WTC11 (cell line): ENCODE measurements around the gene MAP1A. TPM values are rescaled to one million over a fixed set of nuclear protein-coding genes. Genes with fewer than 3 reads are reported as not detected.

Experiments used
- ATAC-seq: fragments of 200-7000 bp; cut with Tn5 transposase; 2 replicates; pipeline ENCODE4 v1.10.0; 2021; ENCODE audit warnings: mild to moderate bottlenecking, moderate library complexity
- CTCF ChIA-PET: fragments of 300-600 bp; sonication (Branson Sonifier 250); formaldehyde crosslinking; loops from one replicate; lab custom pipeline; 2021; ENCODE audit warnings: antibody characterized with exemption; lab: Charles Lee
- POLR2A ChIA-PET: fragments of 350-600 bp; sonication (Branson Sonifier 250); formaldehyde crosslinking; loops from one replicate; lab custom pipeline; 2021; ENCODE audit warnings: antibody characterized with exemption; lab: Charles Lee
- DNase-seq: peaks from one replicate; pipeline ENCODE4 v3.0.0; 2021; ENCODE audit warnings: low spot score
- H3K27ac Mint-ChIP-seq: 2 replicates; pipeline ENCODE4 v1.8.0; 2021; ENCODE audit warnings: mixed read lengths
- H3K27me3 Mint-ChIP-seq: 2 replicates; pipeline ENCODE4 v1.8.0; 2021; ENCODE audit warnings: low read depth, mild to moderate bottlenecking, moderate library complexity, mixed read lengths
- H3K36me3 Mint-ChIP-seq: 2 replicates; pipeline ENCODE4 v1.8.0; 2021; ENCODE audit warnings: mixed read lengths
- H3K4me1 Mint-ChIP-seq: 2 replicates; pipeline ENCODE4 v1.8.0; 2022; ENCODE audit warnings: mixed read lengths
- H3K4me3 Mint-ChIP-seq: 2 replicates; pipeline ENCODE4 v1.8.0; 2021; ENCODE audit warnings: mild to moderate bottlenecking, moderate library complexity, mixed read lengths
- H3K9me3 Mint-ChIP-seq: 2 replicates; pipeline ENCODE4 v1.8.0; 2021; ENCODE audit warnings: mixed read lengths
- ELF4 ChIP-seq: sonication (generic); formaldehyde crosslinking; IDR thresholded peaks from 2 replicates; pipeline ENCODE4 v1.8.1; 2022; ENCODE audit warnings: low read depth, mild to moderate bottlenecking, moderate library complexity, missing genetic modification reagents
- EMX1 ChIP-seq: fragments of 250-450 bp; sonication (Bioruptor Pico); IDR thresholded peaks from 2 replicates; pipeline ENCODE4 v1.8.0; 2021; ENCODE audit warnings: mild to moderate bottlenecking
- ESRRA ChIP-seq: sonication (generic); formaldehyde crosslinking; IDR thresholded peaks from 2 replicates; pipeline ENCODE4 v1.8.1; 2022; ENCODE audit warnings: mild to moderate bottlenecking, missing genetic modification reagents, borderline replicate concordance
- FOXK1 ChIP-seq: sonication (generic); formaldehyde crosslinking; IDR thresholded peaks from 2 replicates; pipeline ENCODE4 v1.8.0; 2022; ENCODE audit warnings: mild to moderate bottlenecking, moderate library complexity, missing genetic modification reagents
- GTF2I ChIP-seq: fragments of 250-450 bp; sonication (Bioruptor Pico); conservative IDR thresholded peaks from 2 replicates; pipeline ENCODE4 v1.4.0; 2021; ENCODE audit warnings: mild to moderate bottlenecking
- NR2C2 ChIP-seq: sonication (generic); formaldehyde crosslinking; IDR thresholded peaks from 2 replicates; pipeline ENCODE4 v1.8.0; 2022; ENCODE audit warnings: mild to moderate bottlenecking, missing genetic modification reagents
- NR3C1 ChIP-seq: sonication (generic); formaldehyde crosslinking; conservative IDR thresholded peaks from 2 replicates; pipeline ENCODE4 v1.8.1; 2023; ENCODE audit warnings: low read depth, mild to moderate bottlenecking, missing genetic modification reagents
- SMAD3 ChIP-seq: sonication (generic); formaldehyde crosslinking; IDR thresholded peaks from 2 replicates; pipeline ENCODE4 v1.8.0; 2022; ENCODE audit warnings: missing genetic modification reagents, mild to moderate bottlenecking, borderline replicate concordance
- SOX15 ChIP-seq: fragments of 250-450 bp; sonication (Bioruptor Pico); IDR thresholded peaks from 2 replicates; pipeline ENCODE4 v1.9.0; 2021; ENCODE audit warnings: mild to moderate bottlenecking
- SP1 ChIP-seq: sonication (generic); formaldehyde crosslinking; conservative IDR thresholded peaks from 2 replicates; pipeline ENCODE4 v1.8.1; 2022; ENCODE audit warnings: missing genetic modification reagents
- TEAD4 ChIP-seq: sonication (generic); formaldehyde crosslinking; IDR thresholded peaks from 2 replicates; pipeline ENCODE4 v1.8.0; 2022; ENCODE audit warnings: mild to moderate bottlenecking, missing genetic modification reagents
- ZBTB21 ChIP-seq: sonication (generic); formaldehyde crosslinking; IDR thresholded peaks from 2 replicates; pipeline ENCODE4 v1.8.1; 2023; ENCODE audit warnings: mild to moderate bottlenecking, missing genetic modification reagents, borderline replicate concordance
- ZNF219 ChIP-seq: sonication (generic); formaldehyde crosslinking; IDR thresholded peaks from 2 replicates; pipeline ENCODE4 v1.8.0; 2023; ENCODE audit warnings: missing genetic modification reagents, mild to moderate bottlenecking, borderline replicate concordance
- ZNF317 ChIP-seq: sonication (generic); formaldehyde crosslinking; IDR thresholded peaks from 2 replicates; pipeline ENCODE4 v1.8.1; 2023; ENCODE audit warnings: low read depth, mild to moderate bottlenecking, moderate library complexity, missing genetic modification reagents, borderline replicate concordance
- total RNA-seq: library from RNA; stranded (reverse); gene quantifications from 3 replicates; pipeline ENCODE4 v1.2.3, GENCODE V29; 2021
- TF ChIP-seq, protein P1 (sequence below): fragments of 250-450 bp; sonication (Bioruptor Pico); IDR thresholded peaks from 2 replicates; pipeline ENCODE4 v1.9.0; 2021; ENCODE audit warnings: moderate library complexity, mild to moderate bottlenecking, inconsistent platforms, borderline replicate concordance
- TF ChIP-seq, protein P2 (sequence below): sonication (generic); formaldehyde crosslinking; IDR thresholded peaks from 2 replicates; pipeline ENCODE4 v1.8.0; 2022; ENCODE audit warnings: mild to moderate bottlenecking, missing genetic modification reagents
- TF ChIP-seq, protein P3 (sequence below): sonication (generic); formaldehyde crosslinking; IDR thresholded peaks from 2 replicates; pipeline ENCODE4 v1.8.1; 2022; ENCODE audit warnings: mild to moderate bottlenecking, missing genetic modification reagents, moderate library complexity, borderline replicate concordance
- TF ChIP-seq, protein P4 (sequence below): sonication (generic); formaldehyde crosslinking; IDR thresholded peaks from 2 replicates; pipeline ENCODE4 v1.8.0; 2022; ENCODE audit warnings: missing genetic modification reagents
- TF ChIP-seq, protein P5 (sequence below): sonication (generic); formaldehyde crosslinking; IDR thresholded peaks from 2 replicates; pipeline ENCODE4 v1.8.0; 2022; ENCODE audit warnings: mild to moderate bottlenecking, missing genetic modification reagents
- TF ChIP-seq, protein P6 (sequence below): fragments of 250-450 bp; sonication (Bioruptor Pico); conservative IDR thresholded peaks from 2 replicates; pipeline ENCODE4 v1.9.0; 2021; ENCODE audit warnings: mild to moderate bottlenecking
- TF ChIP-seq, protein P7 (sequence below): sonication (generic); formaldehyde crosslinking; IDR thresholded peaks from 2 replicates; pipeline ENCODE4 v1.8.1; 2023; ENCODE audit warnings: mild to moderate bottlenecking, missing genetic modification reagents, moderate library complexity

Gene MAP1A
- total RNA-seq, 1 experiment from 2014 or later = 2.2 TPM

DNA sequence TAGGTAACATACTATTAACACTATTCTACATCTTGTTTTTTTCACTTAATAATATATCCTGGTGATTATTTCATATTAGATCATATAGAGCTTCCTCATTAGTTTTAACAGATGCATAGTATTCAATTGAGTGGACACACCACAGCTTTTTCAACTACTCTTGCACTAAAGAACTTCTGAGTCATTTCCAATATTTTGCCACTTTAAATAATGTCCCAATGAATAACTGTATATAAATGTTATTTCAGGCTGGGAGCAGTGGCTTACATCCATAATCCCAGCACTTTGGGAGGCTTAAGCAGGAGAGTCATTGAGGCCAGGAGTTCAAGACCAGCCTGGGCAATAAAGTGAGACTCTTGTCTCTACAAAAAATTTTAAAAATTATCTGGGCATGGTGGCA is 26.9 kb downstream of the MAP1A start:
- peaks cover 19% of the 10 kb centered on the region for H3K9me3 Mint-ChIP-seq
- ChIA-PET CTCF (no interaction called here), POLR2A (no interaction called here)
- H3K36me3 Mint-ChIP-seq = peaks cover 15% of the 10 kb centered on the region
- ATAC-seq (no peak), DNase-seq (no peak)
- TF ChIP-seq ZBTB21 (CRISPR knock-in tag) (no peak), TEAD4 (CRISPR knock-in tag) (no peak), ELF4 (CRISPR knock-in tag) (no peak), FOXK1 (CRISPR knock-in tag) (no peak), GTF2I (CRISPR knock-in tag) (no peak), ESRRA (no peak)
- TF ChIP-seq, protein P1, sequence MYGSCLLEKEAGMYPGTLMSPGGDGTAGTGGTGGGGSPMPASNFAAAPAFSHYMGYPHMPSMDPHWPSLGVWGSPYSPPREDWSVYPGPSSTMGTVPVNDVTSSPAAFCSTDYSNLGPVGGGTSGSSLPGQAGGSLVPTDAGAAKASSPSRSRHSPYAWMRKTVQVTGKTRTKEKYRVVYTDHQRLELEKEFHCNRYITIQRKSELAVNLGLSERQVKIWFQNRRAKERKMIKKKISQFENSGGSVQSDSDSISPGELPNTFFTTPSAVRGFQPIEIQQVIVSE (CRISPR knock-in tag) = no peak
- TF ChIP-seq, protein P2, sequence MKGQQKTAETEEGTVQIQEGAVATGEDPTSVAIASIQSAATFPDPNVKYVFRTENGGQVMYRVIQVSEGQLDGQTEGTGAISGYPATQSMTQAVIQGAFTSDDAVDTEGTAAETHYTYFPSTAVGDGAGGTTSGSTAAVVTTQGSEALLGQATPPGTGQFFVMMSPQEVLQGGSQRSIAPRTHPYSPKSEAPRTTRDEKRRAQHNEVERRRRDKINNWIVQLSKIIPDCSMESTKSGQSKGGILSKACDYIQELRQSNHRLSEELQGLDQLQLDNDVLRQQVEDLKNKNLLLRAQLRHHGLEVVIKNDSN (CRISPR knock-in tag) = no peak
- no peaks in the 10 kb centered on the region for H3K4me1 Mint-ChIP-seq
- H3K4me3 Mint-ChIP-seq = no peak overlapping the region
- no peak overlapping the region for H3K27ac Mint-ChIP-seq
- no peaks in the 10 kb centered on the region for H3K27me3 Mint-ChIP-seq

DNA sequence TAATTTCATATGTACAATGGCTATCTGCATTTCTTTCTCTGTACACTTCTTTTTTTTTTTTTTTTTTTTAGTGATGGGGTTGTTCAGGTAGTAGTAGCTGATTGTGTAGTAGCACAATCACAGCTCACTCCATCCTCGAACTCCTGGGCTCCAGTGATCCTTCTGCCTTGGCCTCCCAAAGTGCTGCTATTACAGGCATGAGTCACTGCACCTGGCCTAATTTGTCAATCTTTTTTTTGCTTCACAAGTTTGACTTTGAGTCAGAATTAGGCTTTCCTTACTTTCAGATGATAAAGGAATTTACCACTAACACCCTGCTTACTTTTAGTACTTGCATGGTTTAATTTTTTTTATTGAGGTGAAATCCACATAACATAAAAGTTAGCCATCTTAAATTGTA is 28.0 kb downstream of the MAP1A start:
- ChIA-PET POLR2A (no interaction called here), CTCF (interaction anchor here (0.6 kb wide), 1 partner anchor 15 kb away, joined by 5 read pairs; no protein-coding TSS in a partner anchor)
- peaks cover 19% of the 10 kb centered on the region for H3K9me3 Mint-ChIP-seq
- H3K4me3 Mint-ChIP-seq = no peak overlapping the region
- no peak for ATAC-seq
- H3K36me3 Mint-ChIP-seq = peaks cover 15% of the 10 kb centered on the region
- no peaks in the 10 kb centered on the region for H3K4me1 Mint-ChIP-seq
- DNase-seq = no peak
- no peaks in the 10 kb centered on the region for H3K27me3 Mint-ChIP-seq
- H3K27ac Mint-ChIP-seq = no peak overlapping the region
- TF ChIP-seq, protein P3, sequence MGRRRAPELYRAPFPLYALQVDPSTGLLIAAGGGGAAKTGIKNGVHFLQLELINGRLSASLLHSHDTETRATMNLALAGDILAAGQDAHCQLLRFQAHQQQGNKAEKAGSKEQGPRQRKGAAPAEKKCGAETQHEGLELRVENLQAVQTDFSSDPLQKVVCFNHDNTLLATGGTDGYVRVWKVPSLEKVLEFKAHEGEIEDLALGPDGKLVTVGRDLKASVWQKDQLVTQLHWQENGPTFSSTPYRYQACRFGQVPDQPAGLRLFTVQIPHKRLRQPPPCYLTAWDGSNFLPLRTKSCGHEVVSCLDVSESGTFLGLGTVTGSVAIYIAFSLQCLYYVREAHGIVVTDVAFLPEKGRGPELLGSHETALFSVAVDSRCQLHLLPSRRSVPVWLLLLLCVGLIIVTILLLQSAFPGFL (CRISPR knock-in tag) = no peak
- no peak for TF ChIP-seq EMX1 (CRISPR knock-in tag)

DNA sequence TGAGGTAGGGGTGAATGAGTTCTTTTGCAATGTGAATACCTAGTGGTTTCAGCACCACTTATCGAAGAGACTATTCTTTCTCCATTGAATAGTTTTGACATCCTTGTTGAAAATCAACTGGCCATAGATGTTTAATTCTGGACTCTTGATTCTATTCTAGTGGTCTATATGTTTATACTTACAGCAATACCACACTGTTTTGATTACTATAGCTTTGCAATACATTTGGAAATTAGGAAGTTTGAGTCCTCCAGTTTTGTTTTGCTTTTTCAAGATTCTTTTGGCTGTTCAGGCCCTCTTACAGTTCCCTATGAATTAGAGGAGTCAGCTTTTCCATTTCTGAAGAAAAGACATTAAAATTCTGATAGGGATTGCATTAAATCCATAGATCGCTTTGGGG is 30.1 kb downstream of the MAP1A start:
- ChIA-PET CTCF (no interaction called here), POLR2A (no interaction called here)
- no peaks in the 10 kb centered on the region for H3K27me3 Mint-ChIP-seq
- peaks cover 15% of the 10 kb centered on the region for H3K36me3 Mint-ChIP-seq
- H3K4me1 Mint-ChIP-seq = no peaks in the 10 kb centered on the region
- no peak overlapping the region for H3K4me3 Mint-ChIP-seq
- no peak for DNase-seq
- no peak for ATAC-seq
- peaks cover 19% of the 10 kb centered on the region for H3K9me3 Mint-ChIP-seq
- H3K27ac Mint-ChIP-seq = no peak overlapping the region
- TF ChIP-seq NR3C1 = no peak
- no peak for TF ChIP-seq NR2C2
- TF ChIP-seq ZNF219 (CRISPR knock-in tag) = no peak
- TF ChIP-seq, protein P4, sequence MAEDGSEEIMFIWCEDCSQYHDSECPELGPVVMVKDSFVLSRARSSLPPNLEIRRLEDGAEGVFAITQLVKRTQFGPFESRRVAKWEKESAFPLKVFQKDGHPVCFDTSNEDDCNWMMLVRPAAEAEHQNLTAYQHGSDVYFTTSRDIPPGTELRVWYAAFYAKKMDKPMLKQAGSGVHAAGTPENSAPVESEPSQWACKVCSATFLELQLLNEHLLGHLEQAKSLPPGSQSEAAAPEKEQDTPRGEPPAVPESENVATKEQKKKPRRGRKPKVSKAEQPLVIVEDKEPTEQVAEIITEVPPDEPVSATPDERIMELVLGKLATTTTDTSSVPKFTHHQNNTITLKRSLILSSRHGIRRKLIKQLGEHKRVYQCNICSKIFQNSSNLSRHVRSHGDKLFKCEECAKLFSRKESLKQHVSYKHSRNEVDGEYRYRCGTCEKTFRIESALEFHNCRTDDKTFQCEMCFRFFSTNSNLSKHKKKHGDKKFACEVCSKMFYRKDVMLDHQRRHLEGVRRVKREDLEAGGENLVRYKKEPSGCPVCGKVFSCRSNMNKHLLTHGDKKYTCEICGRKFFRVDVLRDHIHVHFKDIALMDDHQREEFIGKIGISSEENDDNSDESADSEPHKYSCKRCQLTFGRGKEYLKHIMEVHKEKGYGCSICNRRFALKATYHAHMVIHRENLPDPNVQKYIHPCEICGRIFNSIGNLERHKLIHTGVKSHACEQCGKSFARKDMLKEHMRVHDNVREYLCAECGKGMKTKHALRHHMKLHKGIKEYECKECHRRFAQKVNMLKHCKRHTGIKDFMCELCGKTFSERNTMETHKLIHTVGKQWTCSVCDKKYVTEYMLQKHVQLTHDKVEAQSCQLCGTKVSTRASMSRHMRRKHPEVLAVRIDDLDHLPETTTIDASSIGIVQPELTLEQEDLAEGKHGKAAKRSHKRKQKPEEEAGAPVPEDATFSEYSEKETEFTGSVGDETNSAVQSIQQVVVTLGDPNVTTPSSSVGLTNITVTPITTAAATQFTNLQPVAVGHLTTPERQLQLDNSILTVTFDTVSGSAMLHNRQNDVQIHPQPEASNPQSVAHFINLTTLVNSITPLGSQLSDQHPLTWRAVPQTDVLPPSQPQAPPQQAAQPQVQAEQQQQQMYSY = no peak
- TF ChIP-seq SOX15 (CRISPR knock-in tag) = no peak
- TF ChIP-seq, protein P5, sequence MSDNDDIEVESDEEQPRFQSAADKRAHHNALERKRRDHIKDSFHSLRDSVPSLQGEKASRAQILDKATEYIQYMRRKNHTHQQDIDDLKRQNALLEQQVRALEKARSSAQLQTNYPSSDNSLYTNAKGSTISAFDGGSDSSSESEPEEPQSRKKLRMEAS (CRISPR knock-in tag) = no peak
- no peak for TF ChIP-seq TEAD4 (CRISPR knock-in tag)
- TF ChIP-seq, protein P6, sequence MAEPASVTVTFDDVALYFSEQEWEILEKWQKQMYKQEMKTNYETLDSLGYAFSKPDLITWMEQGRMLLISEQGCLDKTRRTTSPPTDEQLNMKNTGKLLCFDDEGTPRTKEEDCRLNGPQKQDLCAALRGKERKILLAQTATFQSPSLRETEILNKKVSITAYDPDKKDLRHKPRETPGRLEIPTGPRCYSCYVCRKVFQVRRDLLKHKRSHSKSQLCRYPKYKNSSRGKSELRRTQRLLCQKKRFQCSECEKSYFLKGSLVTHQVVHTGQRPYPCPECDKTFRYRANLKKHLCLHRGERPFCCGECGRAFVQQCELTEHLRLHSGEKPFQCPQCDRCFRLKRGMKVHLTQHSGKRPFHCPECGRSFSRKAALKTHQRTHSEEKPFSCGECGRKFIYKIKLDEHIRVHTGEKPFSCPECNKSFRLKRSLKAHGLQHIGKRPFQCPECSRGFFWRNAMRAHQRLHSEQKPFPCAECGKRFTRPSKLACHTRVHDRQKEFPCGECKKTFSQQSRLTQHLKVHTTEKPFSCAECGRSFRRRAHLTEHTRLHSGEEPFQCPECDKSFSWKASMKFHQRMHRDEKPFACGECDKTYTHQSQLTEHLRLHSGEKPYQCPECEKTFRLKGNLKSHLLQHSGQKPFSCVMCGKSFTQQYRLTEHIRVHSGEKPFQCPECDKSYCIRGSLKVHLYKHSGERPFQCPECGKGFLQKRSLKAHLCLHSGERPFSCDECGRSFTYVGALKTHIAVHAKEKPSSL = no peak
- TF ChIP-seq SMAD3 (CRISPR knock-in tag) = no peak
- TF ChIP-seq, protein P7, sequence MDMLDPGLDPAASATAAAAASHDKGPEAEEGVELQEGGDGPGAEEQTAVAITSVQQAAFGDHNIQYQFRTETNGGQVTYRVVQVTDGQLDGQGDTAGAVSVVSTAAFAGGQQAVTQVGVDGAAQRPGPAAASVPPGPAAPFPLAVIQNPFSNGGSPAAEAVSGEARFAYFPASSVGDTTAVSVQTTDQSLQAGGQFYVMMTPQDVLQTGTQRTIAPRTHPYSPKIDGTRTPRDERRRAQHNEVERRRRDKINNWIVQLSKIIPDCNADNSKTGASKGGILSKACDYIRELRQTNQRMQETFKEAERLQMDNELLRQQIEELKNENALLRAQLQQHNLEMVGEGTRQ (CRISPR knock-in tag) = no peak
- no peak for TF ChIP-seq ZNF317
- no peak for TF ChIP-seq SP1 (CRISPR knock-in tag)
- TF ChIP-seq, protein P3 (CRISPR knock-in tag) = no peak
